Activated T-helper 2 cell treated with anti-CD3 and anti-CD28 coated beads, Interferon-gamma antibody, Interleukin-2, Interleukin-4, amounts not matched to agents 10 μg/mL and 5 μg/mL and 100 μg/mL, durations not matched to agents 14 hours and 24 hours and 36 hours (primary cell): ENCODE results near the gene LAMTOR4. TPM values are rescaled to one million over a fixed set of nuclear protein-coding genes. Genes with fewer than 3 reads are reported as not detected.

ENCODE experiments used
- DNase-seq: peaks from one replicate; pipeline ENCODE4 v3.0.0; 2021; ENCODE audit warnings: low spot score
- H3K27ac Mint-ChIP-seq: one replicate; pipeline ENCODE4 v1.8.0; 2021; ENCODE audit warnings: mixed read lengths
- H3K27me3 Mint-ChIP-seq: one replicate; pipeline ENCODE4 v1.8.0; 2021; ENCODE audit warnings: low read depth, mixed read lengths
- H3K36me3 Mint-ChIP-seq: one replicate; pipeline ENCODE4 v1.8.0; 2021; ENCODE audit warnings: low read depth, mixed read lengths
- H3K4me1 Mint-ChIP-seq: one replicate; pipeline ENCODE4 v1.8.0; 2021; ENCODE audit warnings: low read depth, mixed read lengths
- H3K4me3 Mint-ChIP-seq: one replicate; pipeline ENCODE4 v1.8.0; 2021; ENCODE audit warnings: low read depth, mild to moderate bottlenecking, moderate library complexity, mixed read lengths
- H3K9me3 Mint-ChIP-seq: one replicate; pipeline ENCODE4 v1.8.0; 2021; ENCODE audit warnings: mixed read lengths
- intact Hi-C: fragments of 100-400 bp; cut with micrococcal nuclease; formaldehyde crosslinking; loops from one replicate; pipeline ENCODE4 v1.15.1; 2023
- total RNA-seq: library from RNA; stranded (reverse); gene quantifications from 2 replicates; pipeline ENCODE4 v1.2.3, GENCODE V29; 2022

LAMTOR4 gene
- total RNA-seq, 1 donor from 2014 or later = 130 TPM

DNA sequence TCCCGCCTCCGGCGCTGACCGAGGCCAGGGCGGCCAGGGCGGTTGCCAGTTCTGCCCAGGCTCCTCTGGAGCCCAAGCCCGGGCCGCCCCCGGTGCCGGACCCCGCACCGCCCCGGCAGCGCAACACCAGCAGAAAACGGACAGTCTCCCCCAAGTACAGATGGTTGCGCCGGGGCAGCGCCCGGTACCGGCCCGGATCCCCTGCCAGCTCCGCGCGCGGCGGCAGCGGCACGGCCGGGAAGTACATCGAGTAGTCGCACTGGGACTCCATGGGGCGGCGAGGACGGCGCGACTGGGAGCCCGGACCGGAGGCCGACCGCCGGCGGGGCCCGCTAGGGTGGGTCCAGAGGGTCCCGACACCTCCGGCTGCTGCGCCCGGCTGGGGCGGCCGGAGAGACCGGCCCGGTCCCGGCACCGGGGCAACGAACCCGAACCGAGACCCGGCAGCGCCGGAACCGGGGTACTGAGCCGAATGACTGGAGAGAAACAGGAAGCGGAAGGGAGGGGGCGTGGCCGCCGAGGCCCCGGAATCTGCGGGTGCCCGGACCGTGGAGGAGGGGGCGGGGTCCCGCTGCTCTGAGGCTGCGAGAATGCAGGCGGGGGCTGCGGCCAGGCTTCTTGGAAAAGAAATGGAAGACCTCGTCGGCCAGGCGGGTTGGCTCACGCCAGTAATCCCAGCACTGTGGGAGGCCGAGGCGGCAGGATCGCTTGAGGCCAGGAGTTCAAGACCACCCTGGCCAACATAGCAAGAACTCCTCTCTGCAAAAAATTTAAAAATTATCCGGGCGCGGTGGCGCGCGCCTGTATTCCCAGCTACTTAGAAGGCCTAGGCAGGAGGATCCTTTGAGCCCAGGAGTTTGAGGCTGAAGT lies 9.7 kb downstream of the LAMTOR4 start, which contains the start of gene TRAPPC14:
Gene TRAPPC14 (minus strand): TSS at position 495 of the 870 bp plus-strand sequence. CDS start 224 bp downstream, at position 271.
- Mint-ChIP-seq H3K36me3 (peaks cover 28% of the 10 kb centered on the region), H3K27ac (peak within 1 kb of the TSS; percentile 73), H3K9me3 (no peaks in the 10 kb centered on the region), H3K27me3 (no peaks in the 10 kb centered on the region), H3K4me1 (peaks cover 35% of the 10 kb centered on the region), H3K4me3 (peak within 1 kb of the TSS; percentile 79)
- DNase-seq = peak; percentile 88
- intact Hi-C loops = no loop called here

DNA sequence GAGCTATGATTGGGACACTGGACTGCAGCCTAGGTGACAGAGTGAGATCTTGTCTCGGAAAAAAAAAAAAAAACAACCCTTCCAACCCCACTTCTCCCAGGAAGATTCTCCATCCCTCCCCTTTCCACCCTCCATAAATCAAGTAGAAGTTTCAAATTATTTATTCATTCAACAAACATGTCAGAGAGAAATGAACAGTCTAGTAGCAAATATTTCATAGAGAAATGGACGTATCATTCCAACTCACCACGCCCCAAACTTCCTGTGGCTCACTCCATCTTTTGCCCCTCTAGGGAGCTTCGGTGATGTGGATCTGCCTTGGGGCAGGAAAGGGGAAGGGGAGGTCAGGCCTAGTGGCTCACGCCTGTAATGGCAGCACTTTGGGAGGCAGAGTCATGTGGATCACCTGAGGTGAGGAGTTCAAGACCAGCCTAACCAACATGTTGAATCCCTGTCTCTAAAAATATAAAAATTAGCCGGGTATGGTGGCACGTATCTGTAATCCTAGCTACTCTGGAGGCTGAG lies 10.4 kb downstream of the LAMTOR4 start:
- intact Hi-C loops = no loop called here
- Mint-ChIP-seq H3K4me3 (peak overlapping the region; percentile 79), H3K27ac (peak overlapping the region; percentile 73), H3K4me1 (peaks cover 40% of the 10 kb centered on the region), H3K27me3 (no peaks in the 10 kb centered on the region), H3K9me3 (no peaks in the 10 kb centered on the region), H3K36me3 (peaks cover 28% of the 10 kb centered on the region)
- no peak for DNase-seq

DNA sequence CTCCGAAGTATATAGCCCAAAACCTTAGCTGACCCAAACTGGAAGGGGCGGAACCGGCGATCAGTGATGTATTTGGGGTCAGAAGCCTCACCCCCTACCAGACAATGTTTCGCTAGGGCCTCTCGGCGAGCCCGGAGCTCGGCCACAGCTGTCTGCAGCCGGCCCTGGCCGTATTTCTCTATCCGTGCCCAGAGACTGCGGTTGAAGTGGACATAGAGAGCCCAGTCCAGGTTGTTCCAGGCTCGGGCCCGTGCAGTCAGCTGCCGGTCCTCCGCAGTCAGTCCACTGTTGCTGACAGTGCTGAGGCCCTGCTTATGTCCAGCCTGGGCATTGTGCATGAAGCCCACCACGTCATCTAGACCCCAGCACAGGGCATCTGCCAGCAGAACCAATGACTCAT lies 11.3 kb downstream of the LAMTOR4 start:
- peaks cover 42% of the 10 kb centered on the region for H3K4me1 Mint-ChIP-seq
- intact Hi-C loops = no loop called here
- no peak for DNase-seq
- no peaks in the 10 kb centered on the region for H3K9me3 Mint-ChIP-seq
- no peak overlapping the region for H3K27ac Mint-ChIP-seq
- no peaks in the 10 kb centered on the region for H3K27me3 Mint-ChIP-seq
- no peak overlapping the region for H3K4me3 Mint-ChIP-seq
- H3K36me3 Mint-ChIP-seq = peaks cover 23% of the 10 kb centered on the region

DNA sequence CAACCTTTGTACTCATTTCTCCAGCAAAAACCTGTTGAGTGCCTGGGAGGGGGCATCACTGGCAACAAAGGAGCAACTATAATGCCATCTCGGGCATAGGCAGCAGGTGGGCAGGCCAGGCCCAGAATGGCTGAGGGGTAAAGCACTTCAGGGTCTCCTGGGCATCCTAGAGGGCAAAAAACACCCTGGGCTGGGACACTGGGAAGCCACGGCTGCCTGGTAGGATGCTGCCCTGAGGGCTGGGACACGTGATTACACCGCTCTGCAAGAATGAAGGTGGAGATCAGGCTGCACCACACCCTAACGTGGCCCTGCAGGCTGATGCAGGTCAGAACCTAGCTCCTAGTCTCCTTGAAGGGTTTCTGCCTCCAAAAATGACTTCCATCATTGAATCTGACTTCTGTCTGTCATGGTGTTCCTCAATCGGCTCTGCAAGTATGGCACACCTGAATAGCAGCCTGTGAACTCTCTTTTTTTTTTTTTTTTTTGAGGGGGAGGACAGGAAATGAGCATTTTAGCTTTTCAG lies 14.4 kb downstream of the LAMTOR4 start:
- Mint-ChIP-seq H3K27me3 (no peaks in the 10 kb centered on the region), H3K9me3 (no peaks in the 10 kb centered on the region), H3K36me3 (no peaks in the 10 kb centered on the region), H3K27ac (no peak overlapping the region), H3K4me1 (peaks cover 48% of the 10 kb centered on the region), H3K4me3 (no peak overlapping the region)
- intact Hi-C loops = no loop called here
- no peak for DNase-seq

DNA sequence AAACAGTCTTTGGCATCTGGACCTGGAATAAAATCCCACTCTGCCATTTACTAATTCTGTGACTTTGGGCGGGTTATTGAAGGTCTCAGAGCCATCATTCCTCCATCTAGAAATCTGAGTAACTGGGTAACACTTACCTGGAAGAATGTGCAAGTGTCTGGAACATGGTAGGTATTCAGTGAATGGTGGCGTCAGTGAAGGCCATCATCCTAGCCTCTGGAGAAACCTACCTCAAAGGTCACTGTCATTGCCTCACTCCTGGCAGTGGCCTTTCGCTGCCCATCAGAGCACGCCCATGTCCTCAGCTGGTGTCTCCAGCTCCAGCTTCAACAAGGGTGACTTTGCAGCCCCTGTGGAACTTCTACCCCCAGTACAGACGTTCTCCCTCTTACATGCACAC lies 15.2 kb downstream of the LAMTOR4 start:
- no peak overlapping the region for H3K4me3 Mint-ChIP-seq
- no peak overlapping the region for H3K27ac Mint-ChIP-seq

DNA sequence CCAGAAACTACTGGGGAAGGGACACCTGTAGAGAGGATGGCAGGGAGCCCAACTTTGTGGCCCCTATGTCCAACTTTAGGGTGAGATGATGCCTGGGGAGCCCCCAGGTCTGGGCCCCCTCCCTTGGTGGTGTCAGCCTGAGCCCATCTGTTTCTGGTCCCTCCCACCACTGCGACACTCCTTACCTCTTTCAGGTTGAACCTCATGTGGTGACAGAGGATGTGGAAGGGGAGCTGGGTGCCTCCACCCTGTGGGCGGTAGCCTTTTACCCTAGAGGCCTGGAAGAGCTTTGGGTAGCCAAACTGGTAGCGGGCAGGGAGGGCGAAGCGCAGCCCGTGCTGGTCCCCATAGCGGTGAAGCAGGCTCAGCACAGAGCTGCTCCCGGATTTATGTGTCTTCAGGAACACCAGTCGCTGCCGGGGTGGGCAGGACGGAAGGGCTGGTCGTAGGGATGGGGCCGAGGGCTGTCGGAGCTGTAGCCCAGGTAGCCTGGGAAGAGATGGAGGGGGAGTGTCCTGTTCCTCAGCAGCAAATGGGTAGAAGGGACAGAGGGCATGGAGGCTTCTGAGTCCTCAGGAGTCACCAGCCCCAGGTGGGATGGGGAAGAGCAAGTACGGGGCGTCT lies 17.7 kb downstream of the LAMTOR4 start:
- peaks cover 66% of the 10 kb centered on the region for H3K4me1 Mint-ChIP-seq
- peak overlapping the region; percentile 34 for H3K27ac Mint-ChIP-seq
- no peak for DNase-seq
- intact Hi-C loops = loop anchor here (5.0 kb wide), 1 partner anchor 41 kb away; no protein-coding TSS in a partner anchor
- H3K27me3 Mint-ChIP-seq = peaks cover 4% of the 10 kb centered on the region
- H3K9me3 Mint-ChIP-seq = no peaks in the 10 kb centered on the region
- peak overlapping the region; percentile 72 for H3K4me3 Mint-ChIP-seq
- H3K36me3 Mint-ChIP-seq = no peaks in the 10 kb centered on the region

More for the DNA sequence above, 15.2 kb downstream of the LAMTOR4 start:
- DNase-seq = no peak
- Mint-ChIP-seq H3K4me1 (peaks cover 55% of the 10 kb centered on the region), H3K36me3 (no peaks in the 10 kb centered on the region), H3K27me3 (no peaks in the 10 kb centered on the region), H3K9me3 (no peaks in the 10 kb centered on the region)
- intact Hi-C loops = no loop called here

DNA sequence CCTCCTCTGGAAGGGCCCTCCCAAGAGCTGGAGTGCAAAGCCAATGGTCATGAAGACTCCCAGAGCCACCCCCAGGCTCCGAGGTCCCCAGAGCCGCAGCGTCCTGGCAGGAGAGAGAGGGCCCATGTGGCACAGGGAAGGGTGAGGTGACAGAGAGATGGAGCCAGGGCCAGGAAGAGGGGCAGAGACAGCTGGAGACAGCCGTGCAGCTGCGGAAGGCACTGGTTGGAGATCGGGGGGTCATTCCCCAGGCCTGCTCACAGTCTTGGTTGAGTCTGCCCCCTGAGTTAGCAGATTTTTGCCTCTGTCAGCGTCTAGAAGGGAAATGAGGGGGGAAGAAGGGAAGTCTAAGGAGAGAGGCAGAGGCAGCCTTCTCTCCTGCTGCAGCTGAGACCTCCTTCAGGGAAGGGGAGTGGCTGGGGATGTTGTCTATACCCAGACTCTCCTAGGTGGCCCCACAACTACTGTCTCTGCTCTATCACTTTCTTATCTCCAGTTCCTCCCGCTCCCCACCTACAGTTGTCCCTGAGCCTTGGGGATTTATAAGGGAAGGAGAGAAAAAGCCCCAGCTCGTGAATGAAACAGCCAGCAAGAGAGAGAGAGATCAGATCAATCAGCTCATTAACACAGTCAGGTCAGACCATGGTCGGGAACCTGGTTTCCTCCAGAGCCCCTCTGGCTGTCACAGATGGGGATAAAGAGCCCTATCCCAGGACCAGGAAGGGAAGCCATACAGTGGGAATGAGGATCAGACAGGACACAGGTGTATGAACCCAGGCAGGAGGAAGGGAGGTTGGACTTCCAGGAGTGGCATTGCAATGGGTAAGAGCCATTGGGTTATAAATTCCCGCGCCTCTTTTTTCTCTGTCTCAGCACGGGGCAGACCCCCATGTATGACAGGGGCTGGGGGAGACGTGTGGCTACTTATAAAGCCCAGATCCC lies 18.5 kb downstream of the LAMTOR4 start:
- peaks cover 69% of the 10 kb centered on the region for H3K4me1 Mint-ChIP-seq
- no peak for DNase-seq
- peak overlapping the region; percentile 75 for H3K4me3 Mint-ChIP-seq
- H3K27ac Mint-ChIP-seq = no peak overlapping the region
- H3K9me3 Mint-ChIP-seq = no peaks in the 10 kb centered on the region
- intact Hi-C loops = loop anchor here (5.0 kb wide), 1 partner anchor 40 kb away; no protein-coding TSS in a partner anchor
- no peaks in the 10 kb centered on the region for H3K36me3 Mint-ChIP-seq
- peaks cover 6% of the 10 kb centered on the region for H3K27me3 Mint-ChIP-seq

DNA sequence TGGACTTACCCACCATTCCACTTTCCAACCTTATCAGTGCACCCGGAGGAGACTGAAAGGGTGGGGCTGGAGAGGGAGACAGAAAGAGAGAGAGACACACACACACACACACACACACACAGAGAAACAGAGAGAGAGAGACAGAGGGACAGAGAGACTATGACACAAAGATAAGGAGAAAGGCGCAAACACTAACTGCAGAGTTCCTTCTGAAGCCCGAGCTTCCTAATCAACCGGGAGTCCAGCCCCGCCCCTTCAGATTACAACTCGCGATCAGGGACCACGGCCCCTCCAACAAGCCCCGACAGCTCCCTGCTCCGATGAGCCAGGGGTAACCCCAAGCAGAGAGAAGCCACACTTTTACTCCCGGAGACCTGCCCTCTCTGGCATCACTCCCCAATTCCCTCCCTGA lies 19.2 kb downstream of the LAMTOR4 start:
- Mint-ChIP-seq H3K4me3 (peak overlapping the region; percentile 75), H3K27ac (no peak overlapping the region)

DNA sequence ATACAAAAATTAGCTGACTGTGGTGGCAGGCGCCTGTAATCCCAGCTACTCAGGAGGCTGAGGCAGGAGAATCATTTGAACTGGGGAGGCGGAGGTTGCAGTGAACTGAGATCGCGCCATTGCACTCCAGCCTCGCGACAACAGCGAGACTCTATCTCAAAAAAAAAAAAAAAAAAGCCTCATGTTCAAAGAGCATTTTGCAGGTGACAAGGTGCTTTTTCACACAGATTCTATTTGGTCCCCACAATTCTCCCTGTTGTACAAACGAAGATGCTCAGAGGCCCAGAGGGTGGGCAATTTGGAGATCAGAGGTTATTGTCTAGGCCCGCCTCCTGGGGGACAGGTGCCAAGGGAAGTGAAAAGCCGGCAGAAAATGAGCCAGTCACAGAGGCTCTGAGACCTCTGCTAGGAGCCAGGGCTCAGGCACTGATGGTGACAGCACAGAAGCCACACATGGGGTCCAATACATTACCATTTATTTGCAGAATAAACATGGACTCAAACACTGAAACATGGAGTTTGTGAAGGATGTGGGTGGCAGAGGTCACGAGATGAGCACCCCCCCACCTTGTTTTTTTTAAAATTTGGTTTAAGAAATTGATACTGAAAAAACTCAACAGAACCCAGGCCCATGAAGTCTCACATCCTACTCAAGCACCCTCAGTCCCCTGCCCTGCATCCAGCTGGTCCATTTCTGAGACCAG lies 20.6 kb downstream of the LAMTOR4 start:
- H3K27ac Mint-ChIP-seq = no peak overlapping the region
- H3K4me3 Mint-ChIP-seq = peak overlapping the region; percentile 42
- no peak for DNase-seq
- H3K36me3 Mint-ChIP-seq = peaks cover 8% of the 10 kb centered on the region
- intact Hi-C loops = loop anchor here (5.0 kb wide), 1 partner anchor 38 kb away; no protein-coding TSS in a partner anchor
- H3K4me1 Mint-ChIP-seq = peaks cover 50% of the 10 kb centered on the region
- H3K9me3 Mint-ChIP-seq = no peaks in the 10 kb centered on the region
- peaks cover 6% of the 10 kb centered on the region for H3K27me3 Mint-ChIP-seq

More for the DNA sequence above, 19.2 kb downstream of the LAMTOR4 start:
- H3K27me3 Mint-ChIP-seq = peaks cover 6% of the 10 kb centered on the region
- intact Hi-C loops = loop anchor here (5.0 kb wide), 1 partner anchor 39 kb away; no protein-coding TSS in a partner anchor
- H3K9me3 Mint-ChIP-seq = no peaks in the 10 kb centered on the region
- peaks cover 64% of the 10 kb centered on the region for H3K4me1 Mint-ChIP-seq
- no peaks in the 10 kb centered on the region for H3K36me3 Mint-ChIP-seq
- no peak for DNase-seq

DNA sequence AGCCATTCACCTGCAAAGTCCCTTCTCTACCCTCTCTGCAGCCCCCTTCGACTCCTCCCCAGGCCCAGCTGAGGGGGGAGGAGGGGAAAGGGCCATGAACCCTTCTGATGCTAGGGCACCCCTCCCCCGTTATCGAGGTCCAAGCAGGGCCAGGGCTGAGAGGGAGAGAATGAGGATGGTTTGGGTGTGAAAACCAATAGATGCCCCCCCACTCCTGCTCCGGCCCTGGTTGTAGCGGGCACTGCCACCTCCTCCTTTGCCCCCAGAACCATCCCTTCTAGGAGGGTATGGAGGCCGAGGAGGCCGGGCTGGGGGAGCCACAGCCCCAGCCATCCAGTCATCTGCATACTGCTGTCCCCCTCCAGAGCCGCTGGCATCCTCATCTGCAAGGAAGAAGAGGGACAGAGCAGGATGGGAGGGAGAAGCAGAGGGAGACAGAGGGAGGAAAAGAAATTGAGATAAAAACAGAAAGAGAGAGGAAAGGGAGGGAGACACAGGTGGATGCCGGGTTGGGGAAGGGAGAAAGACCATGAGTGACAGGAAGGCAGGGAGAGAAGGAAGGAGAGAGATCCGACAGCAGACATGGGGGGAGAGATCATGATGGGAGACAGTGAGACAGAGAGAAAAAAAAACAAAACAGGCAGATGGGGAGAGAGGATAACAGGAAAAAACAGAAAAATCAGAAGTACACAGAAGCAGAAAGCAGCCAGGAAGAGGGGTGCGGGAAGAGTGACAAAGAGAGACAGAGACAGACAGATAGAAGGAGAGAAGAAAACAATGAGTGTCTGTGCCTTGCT lies 21.6 kb downstream of the LAMTOR4 start:
- Mint-ChIP-seq H3K36me3 (peaks cover 8% of the 10 kb centered on the region), H3K9me3 (no peaks in the 10 kb centered on the region), H3K27me3 (peaks cover 6% of the 10 kb centered on the region), H3K4me1 (peaks cover 53% of the 10 kb centered on the region), H3K27ac (no peak overlapping the region), H3K4me3 (peak overlapping the region; percentile 73)
- no peak for DNase-seq
- intact Hi-C loops = no loop called here
